ENCODE measurements around the gene LILRA2.

GRCh38 chr19:54558339-54558738 lies 15.3 kb upstream of the LILRA2 start:
- TF ChIP-seq IKZF1 (conservative IDR thresholded peaks at IDR 0.05): no peak
- TF ChIP-seq, protein P1, sequence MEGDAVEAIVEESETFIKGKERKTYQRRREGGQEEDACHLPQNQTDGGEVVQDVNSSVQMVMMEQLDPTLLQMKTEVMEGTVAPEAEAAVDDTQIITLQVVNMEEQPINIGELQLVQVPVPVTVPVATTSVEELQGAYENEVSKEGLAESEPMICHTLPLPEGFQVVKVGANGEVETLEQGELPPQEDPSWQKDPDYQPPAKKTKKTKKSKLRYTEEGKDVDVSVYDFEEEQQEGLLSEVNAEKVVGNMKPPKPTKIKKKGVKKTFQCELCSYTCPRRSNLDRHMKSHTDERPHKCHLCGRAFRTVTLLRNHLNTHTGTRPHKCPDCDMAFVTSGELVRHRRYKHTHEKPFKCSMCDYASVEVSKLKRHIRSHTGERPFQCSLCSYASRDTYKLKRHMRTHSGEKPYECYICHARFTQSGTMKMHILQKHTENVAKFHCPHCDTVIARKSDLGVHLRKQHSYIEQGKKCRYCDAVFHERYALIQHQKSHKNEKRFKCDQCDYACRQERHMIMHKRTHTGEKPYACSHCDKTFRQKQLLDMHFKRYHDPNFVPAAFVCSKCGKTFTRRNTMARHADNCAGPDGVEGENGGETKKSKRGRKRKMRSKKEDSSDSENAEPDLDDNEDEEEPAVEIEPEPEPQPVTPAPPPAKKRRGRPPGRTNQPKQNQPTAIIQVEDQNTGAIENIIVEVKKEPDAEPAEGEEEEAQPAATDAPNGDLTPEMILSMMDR (IDR thresholded peaks at IDR 0.05 in 2 of 3, conservative IDR thresholded peaks at IDR 0.05 in 1 of 3; ENCODE audit: control insufficient read depth in 2 of 3, extremely low read depth in 1 of 3, insufficient read depth in 1 of 3, low read depth in 3 of 3, low read length in 3 of 3): no peak
- TF ChIP-seq SREBF2 (IDR thresholded peaks at IDR 0.05; ENCODE audit: low read length): no peak
- TF ChIP-seq EP300 (IDR thresholded peaks at IDR 0.05; ENCODE audit: borderline replicate concordance in 1 of 2, control insufficient read depth in 1 of 2, low read depth in 2 of 2, low read length in 2 of 2): no peak
- no peak for TF ChIP-seq ZNF207 (IDR thresholded peaks at IDR 0.05; ENCODE audit: borderline replicate concordance)
- TF ChIP-seq EZH2 (IDR thresholded peaks at IDR 0.05; ENCODE audit: borderline replicate concordance, control insufficient read depth, low read depth, low read length): no peak
- TF ChIP-seq, protein P2, sequence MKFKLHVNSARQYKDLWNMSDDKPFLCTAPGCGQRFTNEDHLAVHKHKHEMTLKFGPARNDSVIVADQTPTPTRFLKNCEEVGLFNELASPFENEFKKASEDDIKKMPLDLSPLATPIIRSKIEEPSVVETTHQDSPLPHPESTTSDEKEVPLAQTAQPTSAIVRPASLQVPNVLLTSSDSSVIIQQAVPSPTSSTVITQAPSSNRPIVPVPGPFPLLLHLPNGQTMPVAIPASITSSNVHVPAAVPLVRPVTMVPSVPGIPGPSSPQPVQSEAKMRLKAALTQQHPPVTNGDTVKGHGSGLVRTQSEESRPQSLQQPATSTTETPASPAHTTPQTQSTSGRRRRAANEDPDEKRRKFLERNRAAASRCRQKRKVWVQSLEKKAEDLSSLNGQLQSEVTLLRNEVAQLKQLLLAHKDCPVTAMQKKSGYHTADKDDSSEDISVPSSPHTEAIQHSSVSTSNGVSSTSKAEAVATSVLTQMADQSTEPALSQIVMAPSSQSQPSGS (IDR thresholded peaks at IDR 0.05; ENCODE audit: low read length): no peak
- TF ChIP-seq SMC3 (IDR thresholded peaks at IDR 0.05; ENCODE audit: borderline replicate concordance, low read length): no peak
- no peak for TF ChIP-seq TCF3 (IDR thresholded peaks at IDR 0.05; ENCODE audit: borderline replicate concordance, insufficient read depth, low read depth, low read length)
- TF ChIP-seq BCLAF1 (IDR thresholded peaks at IDR 0.05): no peak

Measured in GM12878 (cell line).